Stimulated activated CD4-positive, alpha-beta T cell treated with anti-CD3 and anti-CD28 coated beads, Interleukin-4, amount 100 ng/mL, for 4 hours (primary cell): ENCODE measurements around the gene MACIR.
"Not testable (repeated sequence)": the region's sequence is repeated elsewhere in the genome, so short reads cannot be mapped to it uniquely, and the experiment has no call there.

Experiments used
- DNase-seq, 2 experiments: peaks; one replicate each; pipeline ENCODE4 v3.0.0-alpha.2; 2020

The MACIR gene, protein sequence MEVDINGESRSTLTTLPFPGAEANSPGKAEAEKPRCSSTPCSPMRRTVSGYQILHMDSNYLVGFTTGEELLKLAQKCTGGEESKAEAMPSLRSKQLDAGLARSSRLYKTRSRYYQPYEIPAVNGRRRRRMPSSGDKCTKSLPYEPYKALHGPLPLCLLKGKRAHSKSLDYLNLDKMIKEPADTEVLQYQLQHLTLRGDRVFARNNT

GRCh38 chr5:103258368-103258956, at the start of gene MACIR:
TSS of gene MACIR (plus strand) at chr5:103258763. CDS start at chr5:103275920, 17,157 bp downstream.
- DNase-seq, result peak; percentile 87 to 90

DNA sequence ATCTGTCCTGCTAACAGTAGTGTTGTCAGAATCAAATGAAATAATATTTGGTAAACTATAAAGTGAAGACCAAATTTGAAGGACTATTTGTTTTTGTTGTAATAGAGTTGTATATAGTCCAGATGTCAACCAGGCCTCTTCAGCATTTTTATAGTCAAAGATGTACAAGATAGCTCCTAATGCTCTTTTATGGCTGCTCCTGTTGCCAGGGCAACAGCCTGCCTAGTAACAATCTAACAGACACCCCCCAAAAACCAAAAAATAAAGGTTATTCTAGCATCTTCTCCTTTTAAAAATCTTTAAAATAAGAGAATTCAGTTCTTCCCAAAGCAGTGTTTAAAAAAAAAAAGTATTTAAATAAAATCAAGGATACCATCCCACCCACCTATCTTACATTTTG, 49.5 kb upstream of the MACIR start:
- DNase-seq, result no peak

GRCh38 chr5:103210952-103211351, 47.6 kb upstream of the MACIR start:
- no peak for DNase-seq

GRCh38 chr5:103211576-103212561, 46.7 kb upstream of the MACIR start:
- no peak for DNase-seq

DNA sequence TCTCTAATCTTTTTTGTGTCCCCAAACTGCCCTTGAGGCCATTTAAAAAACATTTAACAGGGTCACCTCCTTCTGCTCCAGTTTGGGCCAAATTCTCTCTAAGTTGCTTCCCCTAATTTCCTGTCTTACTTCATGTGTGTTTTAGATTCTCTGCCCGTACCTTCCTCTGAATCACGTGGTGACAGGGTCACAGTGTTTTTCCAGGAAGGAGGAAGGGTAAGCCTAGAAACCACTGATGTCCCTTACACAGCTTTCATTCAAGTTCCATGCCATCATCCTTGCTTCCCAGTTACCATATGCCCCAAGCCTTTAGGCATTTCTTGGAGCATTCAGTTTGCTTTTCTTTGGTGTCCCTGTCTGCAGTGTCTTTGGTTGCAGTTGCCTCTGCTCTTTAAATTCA, 42.4 kb upstream of the MACIR start:
- DNase-seq, result no peak

DNA sequence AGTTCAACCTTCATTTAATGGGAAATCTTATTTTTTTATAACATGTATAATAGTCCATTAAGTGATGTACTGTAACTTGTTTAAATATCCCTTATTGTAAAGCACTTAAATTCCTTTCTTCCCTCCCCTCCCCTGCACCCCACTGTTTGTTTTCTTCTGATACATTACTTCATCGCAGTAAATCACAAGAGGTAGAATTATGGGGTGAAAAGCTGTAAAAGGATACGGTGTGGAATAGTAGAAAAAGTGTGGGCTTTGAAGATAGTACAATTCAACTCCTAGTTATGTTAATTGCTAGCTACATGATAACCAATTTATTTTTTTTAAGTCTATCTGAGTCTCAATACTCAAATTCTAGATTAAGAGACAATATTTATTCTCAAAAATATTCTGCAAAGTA, 41.9 kb upstream of the MACIR start:
- DNase-seq, result no peak

DNA sequence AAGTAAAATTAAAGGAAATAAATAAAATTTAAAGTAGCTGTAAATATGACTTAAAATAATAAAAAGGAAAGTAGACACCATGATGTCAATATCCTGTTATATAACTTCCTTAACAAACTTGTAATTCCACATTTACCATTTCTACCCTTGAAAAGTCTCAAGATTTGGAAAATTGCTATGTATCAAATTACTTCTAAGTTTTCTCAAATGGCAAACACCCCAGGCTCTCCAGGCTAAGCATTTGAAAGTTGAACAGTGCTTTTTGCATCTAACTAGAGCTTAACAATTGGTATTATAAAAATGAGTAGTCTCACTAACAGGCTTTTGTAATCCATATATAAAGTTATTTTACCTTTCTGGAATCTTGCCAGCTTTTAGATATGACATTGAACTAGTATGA, 41.5 kb upstream of the MACIR start:
- no peak for DNase-seq

DNA sequence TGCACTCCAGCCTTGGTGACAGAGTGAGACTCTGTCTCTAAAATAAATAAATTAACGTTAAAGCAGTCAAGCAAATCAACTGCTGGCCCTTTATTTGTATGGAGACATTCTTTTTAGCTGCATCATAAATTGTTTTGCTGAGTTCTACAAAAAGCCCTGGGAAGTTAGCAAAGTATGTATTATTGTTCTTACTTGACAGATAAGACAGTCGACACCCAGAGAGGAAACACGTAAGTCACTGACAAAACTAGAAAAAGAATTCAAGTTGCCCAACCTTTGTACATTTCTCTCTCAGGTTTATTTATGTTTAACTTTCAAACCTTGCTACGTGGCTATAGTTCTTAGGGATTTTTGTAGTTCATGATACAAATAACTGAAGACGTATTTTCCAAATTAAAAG, 40.4 kb upstream of the MACIR start:
- DNase-seq, result no peak

DNA sequence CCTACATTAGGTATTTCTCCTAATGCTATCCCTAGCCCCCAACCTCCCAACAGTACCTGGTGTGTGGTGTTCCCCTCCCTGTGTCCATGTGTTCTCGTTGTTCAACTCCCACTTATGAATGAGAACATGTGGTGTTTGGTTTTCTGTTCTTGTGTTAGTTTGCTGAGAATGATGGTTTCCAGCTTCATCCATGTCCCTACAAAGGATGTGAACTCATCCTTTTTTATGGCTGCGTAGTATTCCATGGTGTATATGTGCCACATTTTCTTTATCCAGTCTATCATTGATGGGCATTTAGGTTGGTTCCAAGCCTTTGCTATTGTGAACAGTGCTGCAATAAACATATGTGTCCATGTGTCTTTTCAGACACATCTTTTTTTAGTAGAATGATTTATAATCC, 39.5 kb upstream of the MACIR start:
- not testable (repeated sequence) for DNase-seq

DNA sequence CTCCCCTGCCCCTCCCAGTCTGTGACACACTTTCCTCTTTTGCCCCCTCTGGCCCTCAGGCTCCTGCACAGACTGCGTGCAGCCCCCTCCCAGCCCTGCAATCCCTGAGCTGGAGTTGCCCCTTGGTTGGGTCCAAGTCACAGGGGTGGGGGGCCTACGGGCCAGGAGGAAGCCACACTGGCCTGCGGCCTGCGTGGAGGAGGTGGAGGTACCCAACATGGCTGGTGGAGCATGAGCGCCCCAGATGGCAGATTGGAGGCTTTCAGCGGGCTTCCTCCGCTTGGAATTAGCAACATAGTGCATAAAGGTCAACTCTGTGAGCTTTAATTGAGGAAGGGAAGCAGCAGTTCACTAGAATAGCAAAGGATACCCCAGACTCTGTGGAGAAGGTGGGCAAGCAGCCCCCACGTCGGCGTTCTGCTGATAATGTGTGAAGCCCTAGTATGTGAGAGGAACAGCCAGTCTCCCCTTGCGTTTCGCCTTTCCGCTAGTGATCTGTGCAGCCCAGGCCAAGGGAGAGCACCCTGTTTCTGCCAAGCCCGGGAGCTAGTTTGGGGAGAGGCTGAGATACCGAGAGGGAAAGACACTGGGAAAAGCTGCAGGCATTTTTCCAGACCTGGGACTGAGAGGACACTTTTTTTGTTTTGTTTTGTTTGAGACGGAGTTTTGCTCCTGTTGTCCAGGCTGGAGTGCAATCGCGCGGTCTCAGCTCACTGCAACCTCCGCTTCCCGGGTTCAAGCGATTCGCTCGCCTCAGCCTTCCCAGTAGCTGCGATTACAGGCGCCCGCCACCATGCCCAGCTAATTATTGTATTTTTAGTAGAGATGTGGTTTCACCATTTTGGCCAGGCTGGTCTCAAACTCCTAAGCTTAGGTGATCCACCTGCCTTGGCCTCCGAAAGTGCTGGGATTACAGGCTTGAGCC, 35.3 kb upstream of the MACIR start:
- no peak for DNase-seq

GRCh38 chr5:103224118-103224893, 34.3 kb upstream of the MACIR start:
- DNase-seq, result peak in 1 of 2 experiments; percentile 2

- DNase-seq, result no peak
Measured at GRCh38 chr5:103224894-103225246, 33.7 kb upstream of the MACIR start.

DNA sequence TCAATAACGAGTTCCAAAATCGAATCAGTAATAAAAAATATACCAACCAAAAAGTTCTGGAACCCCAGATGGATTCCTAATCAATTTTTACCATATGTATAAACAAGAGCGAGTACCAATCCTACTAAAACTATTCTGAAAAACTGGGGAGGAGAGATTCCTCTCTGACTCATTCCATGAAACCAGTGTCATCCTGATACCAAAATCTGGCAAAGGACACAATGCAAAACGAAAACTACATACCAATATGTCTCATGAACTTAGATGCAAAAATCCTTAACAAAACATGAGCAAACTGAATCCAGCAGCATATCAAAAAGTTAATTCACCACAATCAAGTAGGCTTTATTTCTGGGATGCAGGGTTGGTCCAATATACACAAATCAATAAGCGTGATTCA, 30.5 kb upstream of the MACIR start:
- DNase-seq, result no peak

- no peak for DNase-seq
Measured at GRCh38 chr5:103228588-103228987, 30.0 kb upstream of the MACIR start.

DNA sequence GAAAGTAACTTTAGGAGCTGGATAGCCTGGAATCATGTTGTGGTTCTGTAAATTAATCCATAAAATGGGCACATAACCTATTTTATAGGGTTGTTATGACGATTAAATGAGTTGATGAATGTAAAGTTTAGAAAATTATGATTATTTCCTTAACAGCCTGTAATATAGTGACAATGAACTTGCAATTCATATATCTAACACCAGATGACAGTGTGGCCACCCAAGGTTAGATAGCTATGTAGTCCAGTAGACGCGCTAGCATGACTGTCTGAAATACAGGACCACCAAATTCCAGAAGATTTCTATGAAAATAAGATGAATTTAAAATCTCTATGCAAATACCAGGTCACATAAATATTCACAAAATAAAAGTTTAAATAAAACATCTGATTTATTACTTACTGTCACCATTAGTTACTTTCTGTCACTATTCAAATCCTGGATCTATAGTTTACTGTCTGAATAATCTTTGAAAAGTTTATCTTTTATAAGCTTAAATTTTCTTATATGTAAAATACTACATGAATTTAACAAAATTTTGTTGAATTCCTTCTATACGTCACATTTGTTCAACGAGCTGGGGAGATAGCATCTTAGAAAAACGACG, 26.1 kb upstream of the MACIR start:
- no peak for DNase-seq

DNA sequence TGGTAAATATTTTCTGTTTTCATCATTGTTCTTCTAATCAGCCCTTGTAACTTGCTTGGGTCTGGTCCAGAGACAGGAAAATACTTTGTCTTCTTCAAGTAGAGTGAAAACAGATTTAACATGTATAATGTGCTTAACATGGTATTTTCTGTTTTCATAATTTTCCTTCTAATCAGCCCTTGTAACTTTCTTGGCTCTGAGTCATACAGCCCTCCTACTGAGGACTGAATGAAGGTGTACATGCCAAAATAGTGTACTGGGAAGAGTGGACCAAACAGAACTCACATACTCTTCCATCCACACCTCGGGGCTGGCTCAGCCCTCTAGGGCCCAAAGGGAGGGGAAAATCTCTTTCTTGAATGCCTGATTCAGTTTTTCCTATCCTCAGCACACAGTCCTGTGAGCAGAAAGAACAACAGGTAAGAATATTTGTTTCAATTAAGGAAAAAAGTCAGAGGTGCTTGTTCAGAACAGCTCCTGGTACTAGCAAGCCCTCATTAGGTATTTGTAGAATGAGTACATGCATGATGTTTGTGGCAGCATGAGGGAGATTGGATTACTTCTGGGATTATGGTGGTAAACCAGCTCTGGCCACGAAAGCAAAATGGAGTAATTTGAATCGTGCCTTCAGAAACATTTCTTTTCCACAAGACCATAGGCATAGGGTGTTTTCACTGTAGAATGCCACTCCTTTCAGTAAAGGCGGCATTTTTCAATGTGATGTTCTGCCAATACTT, 24.2 kb upstream of the MACIR start:
- no peak for DNase-seq

DNA sequence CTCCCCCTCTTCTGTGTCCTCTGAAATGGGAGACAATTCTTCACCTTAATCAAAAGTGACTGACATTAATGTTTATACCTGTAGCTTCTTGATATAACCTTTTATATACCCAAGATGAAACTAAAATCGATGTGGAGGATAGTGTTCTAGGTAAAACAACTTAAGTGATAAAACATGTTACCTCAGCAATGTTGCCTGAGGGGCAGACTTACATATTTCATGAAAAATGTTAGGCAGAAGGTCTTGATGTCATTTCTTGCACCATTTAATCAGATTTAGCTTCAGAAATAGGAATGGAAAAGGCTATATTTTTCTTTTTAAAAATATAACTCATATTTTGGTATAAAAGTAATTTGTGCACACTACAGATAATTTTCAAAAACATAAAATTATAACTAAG, 22.7 kb upstream of the MACIR start:
- no peak for DNase-seq

GRCh38 chr5:103237778-103238177, 20.8 kb upstream of the MACIR start:
- no peak for DNase-seq

- no peak for DNase-seq
Measured at GRCh38 chr5:103243665-103244064, 14.9 kb upstream of the MACIR start.

GRCh38 chr5:103244398-103244797, 14.2 kb upstream of the MACIR start:
- DNase-seq, result no peak

GRCh38 chr5:103245761-103246160, 12.8 kb upstream of the MACIR start:
- no peak for DNase-seq
